Heart right ventricle (tissue), 16 donors: Measurements from ENCODE around the gene C1orf105. TPM values are rescaled to one million over a fixed set of nuclear protein-coding genes. Genes with fewer than 3 reads are reported as not detected.

Experiments used
- ATAC-seq, 8 donors: fragments of 200-7000 bp; cut with Tn5 transposase; one replicate each; pipeline ENCODE4 v1.9.1; 2020; ENCODE audit warnings: mild to moderate bottlenecking in 8 of 8, moderate library complexity in 8 of 8, moderate number of reproducible peaks in 1 of 8
- DNase-seq, 2 donors: peaks; one replicate each; pipeline ENCODE4 v3.0.0-alpha.2; 2020
- H3K27ac ChIP-seq, 10 donors: fragments of 200-600 bp; sonication (generic) in 2 of 10; one replicate each; pipeline versions ENCODE4 v1.5.0 to v1.8.0; 2020 to 2022; ENCODE audit warnings: mild to moderate bottlenecking in 3 of 10
- H3K27me3 ChIP-seq, 7 donors: fragments of 200-600 bp; one replicate each; pipeline ENCODE4 v1.8.0; 2021 to 2022; ENCODE audit warnings: mild to moderate bottlenecking in 2 of 7
- H3K36me3 ChIP-seq, 9 donors: fragments of 200-600 bp; sonication (generic) in 1 of 9; one replicate each; pipeline versions ENCODE4 v1.5.0 to v1.8.0; 2020 to 2022; ENCODE audit warnings: mild to moderate bottlenecking in 2 of 9
- H3K4me1 ChIP-seq, 9 donors: fragments of 200-600 bp; sonication (generic) in 1 of 9; one replicate each; pipeline versions ENCODE4 v1.5.0 to v1.8.0; 2020 to 2022; ENCODE audit warnings: mild to moderate bottlenecking in 4 of 9
- H3K4me3 ChIP-seq, 10 donors: fragments of 200-600 bp; sonication (generic) in 2 of 10; one replicate each; pipeline versions ENCODE4 v1.5.0 to v1.8.0; 2020 to 2022; ENCODE audit warnings: mild to moderate bottlenecking in 7 of 10, moderate library complexity in 2 of 10
- H3K9me3 ChIP-seq, 11 donors: fragments of 200-600 bp in 10 of 11; sonication (generic) in 2 of 11; one replicate each; pipeline versions ENCODE4 v1.5.0 to v1.8.0; 2013 to 2022; ENCODE audit warnings: mild to moderate bottlenecking in 2 of 11, control low read depth in 1 of 11, moderate library complexity in 1 of 11
- WGBS, 2 donors: extraction: QIAGEN DNeasy Blood & Tissue Kit; methylation state at CpG; one replicate each; pipeline ENCODE4 v1.1.7; 2013; ENCODE audit warnings: inconsistent platforms in 1 of 2; 5-methylcytosine and 5-hydroxymethylcytosine counted together
- intact Hi-C, 10 donors: fragments of 100-400 bp; cut with DNase I; formaldehyde crosslinking; loops; one replicate each; pipeline versions ENCODE4 v1.11.1 to v1.14.2; 2022
- polyA plus RNA-seq, 2 donors: library from polyadenylated mRNA; stranded (reverse); fragments of 200-250 nt; gene quantifications; one replicate each; pipeline ENCODE4 v1.2.3, GENCODE V29; 2013
- total RNA-seq, 10 donors: library from RNA; stranded (reverse); fragmentation: NEBNext Ultra II Directional in 3 of 10; extraction: Animal tissue kit (Norgen Biotek cat#: 25700) in 3 of 10; gene quantifications; one replicate each; pipeline versions ENCODE4 v1.2.1 to v1.2.4, GENCODE V29; 2021 to 2023
- TF ChIP-seq, protein P1 (sequence below), 9 donors: fragments of 200-600 bp; sonication (generic) in 2 of 9; IDR thresholded peaks; one replicate each; pipeline versions ENCODE4 v1.5.0 to v1.8.0; 2021 to 2022; ENCODE audit warnings: antibody characterized with exemption in 9 of 9, mild to moderate bottlenecking in 5 of 9, moderate library complexity in 1 of 9
- donor health status: Arrhythmogenic right ventricular cardiomyopathy.
- donor health status: ischemic (EF 13 %, LVEDD 7.1; RV severe dilation, severe dysfunction).
- donor health status: healthy with polysubstance abuse.
- donor health status: DM: no; HTN: yes; CAD: no.
- donor health status: DM: no; HTN: no; CAD: no.
- donor health status: ischemic (EF 25% LVEDD 6.9; RV normal size, moderate dysfunction).
- donor health status: ischemic (EF 25% LVEDD 5.7; RV mildly dilated, moderate dysfunction).
- donor health status: healthy.
- donor health status: DM: yes; HTN: yes; CAD: no.
- donor health status: Ischemic cardiomyopathy.
- donor health status: ischemic (EF 35%, LVEDD 5.7; RV mildly dilated, moderate dysfunction).
- donor health status: nonischemic (EF 11% LVEDD 7.7; RV severe dilation, severe dysfunction).
- donor health status: DM: yes; HTN: yes; CAD: no.
- donor health status: PGD.
- donor health status: ischemic (EF 29% LVEDD 5.4; RV normal size, mild dysfunction).
- donor health status: nonischemic (EF 23%, LVEDD 6.1; RV moderate dilation, normal function).

Gene C1orf105
- total and polyA plus RNA-seq, 12 donors = 1.1 to 52.7 (median 8.6) TPM

- WGBS, 2 donors = 40 to 46% methylated on average over 3 of the region's 3 CpGs
- H3K4me3 ChIP-seq = no peak overlapping the region
- H3K9me3 ChIP-seq = no peaks in the 10 kb centered on the region
- ATAC-seq = peak in 2 of 8 donors; percentile 52 to 54
- DNase-seq = no peak
- H3K27me3 ChIP-seq = no peaks in the 10 kb centered on the region
- intact Hi-C loops = no loop called here
- H3K4me1 ChIP-seq = peaks cover 0 to 18% (median 0%) of the 10 kb centered on the region in 9 donors
- no peaks in the 10 kb centered on the region for H3K36me3 ChIP-seq
- H3K27ac ChIP-seq = no peak overlapping the region
- TF ChIP-seq, protein P1, sequence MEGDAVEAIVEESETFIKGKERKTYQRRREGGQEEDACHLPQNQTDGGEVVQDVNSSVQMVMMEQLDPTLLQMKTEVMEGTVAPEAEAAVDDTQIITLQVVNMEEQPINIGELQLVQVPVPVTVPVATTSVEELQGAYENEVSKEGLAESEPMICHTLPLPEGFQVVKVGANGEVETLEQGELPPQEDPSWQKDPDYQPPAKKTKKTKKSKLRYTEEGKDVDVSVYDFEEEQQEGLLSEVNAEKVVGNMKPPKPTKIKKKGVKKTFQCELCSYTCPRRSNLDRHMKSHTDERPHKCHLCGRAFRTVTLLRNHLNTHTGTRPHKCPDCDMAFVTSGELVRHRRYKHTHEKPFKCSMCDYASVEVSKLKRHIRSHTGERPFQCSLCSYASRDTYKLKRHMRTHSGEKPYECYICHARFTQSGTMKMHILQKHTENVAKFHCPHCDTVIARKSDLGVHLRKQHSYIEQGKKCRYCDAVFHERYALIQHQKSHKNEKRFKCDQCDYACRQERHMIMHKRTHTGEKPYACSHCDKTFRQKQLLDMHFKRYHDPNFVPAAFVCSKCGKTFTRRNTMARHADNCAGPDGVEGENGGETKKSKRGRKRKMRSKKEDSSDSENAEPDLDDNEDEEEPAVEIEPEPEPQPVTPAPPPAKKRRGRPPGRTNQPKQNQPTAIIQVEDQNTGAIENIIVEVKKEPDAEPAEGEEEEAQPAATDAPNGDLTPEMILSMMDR (IDR thresholded peaks at IDR 0.05) = no peak
Observed at GRCh38 chr1:172473302-172473701, 52.8 kb downstream of the C1orf105 start.

GRCh38 chr1:172473842-172474241 lies 53.4 kb downstream of the C1orf105 start:
- Histone ChIP-seq H3K4me3 (no peak overlapping the region), H3K4me1 (peaks cover 0 to 18% (median 0%) of the 10 kb centered on the region in 9 donors), H3K36me3 (no peaks in the 10 kb centered on the region), H3K27ac (no peak overlapping the region), H3K27me3 (no peaks in the 10 kb centered on the region), H3K9me3 (no peaks in the 10 kb centered on the region)
- TF ChIP-seq, protein P1 (IDR thresholded peaks at IDR 0.05) = no peak
- ATAC-seq (peak in 1 of 8 donors; percentile 14), DNase-seq (no peak)
- intact Hi-C loops = no loop called here

- no peak for ATAC-seq
- WGBS, 2 donors = 81% methylated on average over 4 of the region's 4 CpGs
- intact Hi-C loops = no loop called here
Observed at GRCh38 chr1:172476218-172476811, 55.8 kb downstream of the C1orf105 start.

GRCh38 chr1:172477216-172477615 lies 56.7 kb downstream of the C1orf105 start:
- Histone ChIP-seq H3K27ac (no peak overlapping the region), H3K27me3 (no peaks in the 10 kb centered on the region), H3K36me3 (no peaks in the 10 kb centered on the region), H3K9me3 (no peaks in the 10 kb centered on the region), H3K4me1 (peaks cover 0 to 18% (median 0%) of the 10 kb centered on the region in 9 donors), H3K4me3 (no peak overlapping the region)
- intact Hi-C loops = no loop called here
- 82 to 89% methylated on average over 2 of the region's 2 CpGs for WGBS, 2 donors
- TF ChIP-seq, protein P1 (IDR thresholded peaks at IDR 0.05) = no peak
- DNase-seq (no peak), ATAC-seq (no peak)

More at GRCh38 chr1:172476218-172476811, 55.8 kb downstream of the C1orf105 start:
- no peaks in the 10 kb centered on the region for H3K27me3 ChIP-seq
- no peak for DNase-seq
- TF ChIP-seq, protein P1 (IDR thresholded peaks at IDR 0.05) = no peak
- no peaks in the 10 kb centered on the region for H3K36me3 ChIP-seq
- no peak overlapping the region for H3K27ac ChIP-seq
- peaks cover 0 to 18% (median 0%) of the 10 kb centered on the region in 9 donors for H3K4me1 ChIP-seq
- no peak overlapping the region for H3K4me3 ChIP-seq
- no peaks in the 10 kb centered on the region for H3K9me3 ChIP-seq
